ENCODE data around the gene SCFD2.
"Not testable (repeated sequence)": the region's sequence is repeated elsewhere in the genome, so short reads cannot be mapped to it uniquely, and the experiment has no call there.

The SCFD2 gene

DNA sequence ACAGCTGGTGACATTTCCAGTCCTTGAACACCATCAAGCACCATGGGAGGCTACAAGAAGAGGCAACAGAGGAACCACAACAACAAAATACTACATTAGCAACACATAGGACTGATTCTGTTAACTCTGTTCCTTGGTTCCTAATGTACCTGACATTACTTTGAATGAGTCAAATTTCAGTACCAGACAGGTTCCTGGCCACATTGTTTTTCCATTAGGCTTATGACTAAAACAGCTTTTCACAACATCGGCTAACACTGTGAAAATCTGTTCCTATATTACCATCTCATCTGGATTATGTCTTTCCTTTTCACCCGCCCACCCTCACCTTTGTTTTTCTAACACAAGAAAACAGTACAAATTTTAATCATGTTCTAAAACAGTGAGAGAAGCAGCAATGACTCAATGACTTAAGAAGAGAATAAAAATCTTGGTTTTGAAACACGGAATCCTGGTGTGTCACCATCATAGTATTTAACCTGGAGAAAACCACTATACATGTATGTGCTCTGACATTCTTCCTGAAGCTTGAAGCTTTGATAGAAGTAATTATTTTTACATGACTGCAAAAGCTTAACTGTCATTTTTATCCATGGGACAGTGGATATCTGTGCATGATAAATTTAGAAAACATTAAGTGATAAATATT, 143.9 kb downstream of the SCFD2 start:
- no peak for TF ChIP-seq ZNF274 (IDR thresholded peaks at IDR 0.05; ENCODE audit: low read depth, low read length)
- TF ChIP-seq YY1 (IDR thresholded peaks at IDR 0.05; ENCODE audit: insufficient read depth, insufficient read length): no peak
- no peak for TF ChIP-seq SUZ12 (IDR thresholded peaks at IDR 0.05; ENCODE audit: extremely low read depth, insufficient read depth, insufficient read length)
- no peaks in the 10 kb centered on the region for H3K9me3 ChIP-seq (ENCODE audit: insufficient read depth, low read length)
- DNase-seq (ENCODE audit: low read depth, low spot score): no peak
- H3K4me3 ChIP-seq (ENCODE audit: insufficient read length, low read depth): no peak overlapping the region
- H3K4me1 ChIP-seq (ENCODE audit: insufficient read depth, insufficient read length): no peaks in the 10 kb centered on the region
- H3K36me3 ChIP-seq (ENCODE audit: insufficient read depth, insufficient read length, low read length): no peaks in the 10 kb centered on the region
- no peak overlapping the region for H3K9ac ChIP-seq (ENCODE audit: insufficient read length, low read depth)
- no peaks in the 10 kb centered on the region for H3K27me3 ChIP-seq (ENCODE audit: insufficient read depth, insufficient read length)

DNA sequence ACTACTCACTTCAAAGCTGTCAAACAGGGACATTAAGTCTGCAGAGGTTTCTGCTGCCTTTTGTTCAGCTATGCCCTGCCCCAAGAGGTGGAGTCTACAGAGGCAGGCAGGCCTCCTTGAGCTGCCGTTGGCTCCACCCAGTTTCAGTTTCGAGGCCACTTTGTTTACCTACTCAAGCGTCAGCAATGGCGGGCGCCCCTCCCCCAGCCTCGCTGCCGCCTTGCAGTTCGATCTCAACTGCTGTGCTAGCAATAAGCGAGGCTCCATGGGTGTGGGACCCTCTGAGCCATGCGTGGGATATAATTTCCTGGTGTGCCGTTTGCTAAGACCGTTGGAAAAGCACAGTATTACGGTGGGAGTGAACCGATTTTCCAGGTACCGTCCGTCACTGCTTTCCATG, 146.7 kb downstream of the SCFD2 start:
- not testable (repeated sequence) for H3K9ac ChIP-seq (ENCODE audit: insufficient read length, low read depth); H3K4me3 ChIP-seq (ENCODE audit: insufficient read length, low read depth); H3K36me3 ChIP-seq (ENCODE audit: insufficient read depth, insufficient read length, low read length); H3K9me3 ChIP-seq (ENCODE audit: insufficient read depth, low read length); DNase-seq (ENCODE audit: low read depth, low spot score); H3K4me1 ChIP-seq (ENCODE audit: insufficient read depth, insufficient read length); H3K27me3 ChIP-seq (ENCODE audit: insufficient read depth, insufficient read length)

DNA sequence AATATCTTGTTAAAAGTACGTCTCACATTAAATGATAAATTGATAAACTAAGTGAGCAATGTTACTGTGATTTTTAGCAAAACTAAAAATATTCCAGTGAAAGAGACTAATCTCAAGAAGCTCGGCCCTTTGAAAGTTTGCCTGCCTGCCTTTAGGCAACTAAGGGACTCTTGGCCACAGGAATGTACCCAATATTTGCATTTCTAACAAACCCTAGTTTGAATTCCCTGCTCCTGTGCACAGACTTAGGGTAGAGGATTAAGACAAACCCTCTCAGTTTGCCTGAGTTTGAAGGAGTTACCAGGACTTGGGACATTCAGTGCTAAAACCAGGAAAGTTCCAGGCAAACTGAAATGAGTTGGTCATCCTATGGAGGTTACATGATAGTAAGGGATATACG, 157.1 kb downstream of the SCFD2 start:
- DNase-seq (ENCODE audit: low read depth, low spot score): peak; percentile 23

DNA sequence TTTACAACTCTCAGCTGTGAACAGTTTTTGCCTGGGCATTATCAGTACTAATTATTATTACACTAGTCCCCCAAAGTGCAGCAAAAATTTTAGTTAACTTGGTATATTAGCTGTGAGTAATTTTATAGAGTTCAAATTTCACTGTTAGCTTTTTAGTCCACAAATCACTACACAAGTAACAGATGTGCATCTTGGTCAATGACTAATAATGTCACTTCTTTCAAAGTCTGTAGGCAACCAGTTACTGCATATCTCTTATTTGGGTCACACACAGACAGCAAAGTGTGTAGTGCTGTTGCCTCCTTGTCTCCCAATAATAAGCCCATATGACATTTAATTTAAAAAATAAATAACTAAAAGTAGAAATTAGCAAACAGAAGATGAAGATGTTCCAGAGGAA, 159.9 kb downstream of the SCFD2 start:
- H3K27me3 ChIP-seq (ENCODE audit: insufficient read depth, insufficient read length): no peaks in the 10 kb centered on the region
- H3K9me3 ChIP-seq (ENCODE audit: insufficient read depth, low read length): no peaks in the 10 kb centered on the region
- H3K4me1 ChIP-seq (ENCODE audit: insufficient read depth, insufficient read length): no peaks in the 10 kb centered on the region
- no peak for DNase-seq (ENCODE audit: low read depth, low spot score)
- no peaks in the 10 kb centered on the region for H3K36me3 ChIP-seq (ENCODE audit: insufficient read depth, insufficient read length, low read length)
- H3K4me3 ChIP-seq (ENCODE audit: insufficient read length, low read depth): no peak overlapping the region
- TF ChIP-seq YY1 (IDR thresholded peaks at IDR 0.05; ENCODE audit: insufficient read depth, insufficient read length) (no peak), ZNF274 (IDR thresholded peaks at IDR 0.05; ENCODE audit: low read depth, low read length) (no peak), SUZ12 (IDR thresholded peaks at IDR 0.05; ENCODE audit: extremely low read depth, insufficient read depth, insufficient read length) (no peak)
- no peak overlapping the region for H3K9ac ChIP-seq (ENCODE audit: insufficient read length, low read depth)

More for the DNA sequence above, 157.1 kb downstream of the SCFD2 start:
- H3K4me1 ChIP-seq (ENCODE audit: insufficient read depth, insufficient read length): no peaks in the 10 kb centered on the region
- H3K9me3 ChIP-seq (ENCODE audit: insufficient read depth, low read length): no peaks in the 10 kb centered on the region
- no peaks in the 10 kb centered on the region for H3K27me3 ChIP-seq (ENCODE audit: insufficient read depth, insufficient read length)
- no peaks in the 10 kb centered on the region for H3K36me3 ChIP-seq (ENCODE audit: insufficient read depth, insufficient read length, low read length)
- H3K4me3 ChIP-seq (ENCODE audit: insufficient read length, low read depth): no peak overlapping the region
- no peak for TF ChIP-seq SUZ12 (IDR thresholded peaks at IDR 0.05; ENCODE audit: extremely low read depth, insufficient read depth, insufficient read length)
- TF ChIP-seq YY1 (IDR thresholded peaks at IDR 0.05; ENCODE audit: insufficient read depth, insufficient read length): no peak
- no peak for TF ChIP-seq ZNF274 (IDR thresholded peaks at IDR 0.05; ENCODE audit: low read depth, low read length)
- no peak overlapping the region for H3K9ac ChIP-seq (ENCODE audit: insufficient read length, low read depth)

DNA sequence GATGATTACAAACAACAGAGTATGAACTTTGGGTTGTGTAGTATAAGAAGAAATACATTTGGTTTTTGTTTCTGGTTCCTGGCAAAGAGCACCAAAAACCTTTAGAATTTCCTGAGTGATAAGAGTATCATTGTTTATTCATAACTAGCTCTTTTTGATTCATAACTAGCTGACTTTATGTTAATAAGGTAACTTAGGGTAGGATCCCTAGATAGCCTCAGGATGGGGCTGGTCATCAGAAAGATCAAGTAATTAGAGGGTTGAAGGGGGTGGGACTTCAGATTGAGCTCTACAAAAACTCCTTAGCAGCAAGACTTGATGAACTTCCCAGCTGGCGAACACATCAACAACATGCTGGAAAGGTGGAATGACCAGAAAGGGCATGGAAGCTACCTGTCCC, 166.5 kb downstream of the SCFD2 start:
- Histone ChIP-seq H3K9me3 (ENCODE audit: insufficient read depth, low read length) (no peaks in the 10 kb centered on the region), H3K4me1 (ENCODE audit: insufficient read depth, insufficient read length) (no peaks in the 10 kb centered on the region), H3K36me3 (ENCODE audit: insufficient read depth, insufficient read length, low read length) (no peaks in the 10 kb centered on the region), H3K27me3 (ENCODE audit: insufficient read depth, insufficient read length) (no peaks in the 10 kb centered on the region), H3K9ac (ENCODE audit: insufficient read length, low read depth) (no peak overlapping the region), H3K4me3 (ENCODE audit: insufficient read length, low read depth) (no peak overlapping the region)
- no peak for TF ChIP-seq ZNF274 (IDR thresholded peaks at IDR 0.05; ENCODE audit: low read depth, low read length)
- TF ChIP-seq YY1 (IDR thresholded peaks at IDR 0.05; ENCODE audit: insufficient read depth, insufficient read length): no peak
- TF ChIP-seq SUZ12 (IDR thresholded peaks at IDR 0.05; ENCODE audit: extremely low read depth, insufficient read depth, insufficient read length): no peak
- DNase-seq (ENCODE audit: low read depth, low spot score): no peak

- H3K9me3 ChIP-seq (ENCODE audit: insufficient read depth, low read length): no peaks in the 10 kb centered on the region
- no peak overlapping the region for H3K9ac ChIP-seq (ENCODE audit: insufficient read length, low read depth)
- no peak overlapping the region for H3K4me3 ChIP-seq (ENCODE audit: insufficient read length, low read depth)
- TF ChIP-seq SUZ12 (IDR thresholded peaks at IDR 0.05; ENCODE audit: extremely low read depth, insufficient read depth, insufficient read length): no peak
- no peak for TF ChIP-seq YY1 (IDR thresholded peaks at IDR 0.05; ENCODE audit: insufficient read depth, insufficient read length)
- TF ChIP-seq ZNF274 (IDR thresholded peaks at IDR 0.05; ENCODE audit: low read depth, low read length): no peak
- no peaks in the 10 kb centered on the region for H3K4me1 ChIP-seq (ENCODE audit: insufficient read depth, insufficient read length)
- no peaks in the 10 kb centered on the region for H3K27me3 ChIP-seq (ENCODE audit: insufficient read depth, insufficient read length)
- DNase-seq (ENCODE audit: low read depth, low spot score): no peak
- H3K36me3 ChIP-seq (ENCODE audit: insufficient read depth, insufficient read length, low read length): no peaks in the 10 kb centered on the region
Observed at GRCh38 chr4:53197772-53198142, 168.1 kb downstream of the SCFD2 start.

DNA sequence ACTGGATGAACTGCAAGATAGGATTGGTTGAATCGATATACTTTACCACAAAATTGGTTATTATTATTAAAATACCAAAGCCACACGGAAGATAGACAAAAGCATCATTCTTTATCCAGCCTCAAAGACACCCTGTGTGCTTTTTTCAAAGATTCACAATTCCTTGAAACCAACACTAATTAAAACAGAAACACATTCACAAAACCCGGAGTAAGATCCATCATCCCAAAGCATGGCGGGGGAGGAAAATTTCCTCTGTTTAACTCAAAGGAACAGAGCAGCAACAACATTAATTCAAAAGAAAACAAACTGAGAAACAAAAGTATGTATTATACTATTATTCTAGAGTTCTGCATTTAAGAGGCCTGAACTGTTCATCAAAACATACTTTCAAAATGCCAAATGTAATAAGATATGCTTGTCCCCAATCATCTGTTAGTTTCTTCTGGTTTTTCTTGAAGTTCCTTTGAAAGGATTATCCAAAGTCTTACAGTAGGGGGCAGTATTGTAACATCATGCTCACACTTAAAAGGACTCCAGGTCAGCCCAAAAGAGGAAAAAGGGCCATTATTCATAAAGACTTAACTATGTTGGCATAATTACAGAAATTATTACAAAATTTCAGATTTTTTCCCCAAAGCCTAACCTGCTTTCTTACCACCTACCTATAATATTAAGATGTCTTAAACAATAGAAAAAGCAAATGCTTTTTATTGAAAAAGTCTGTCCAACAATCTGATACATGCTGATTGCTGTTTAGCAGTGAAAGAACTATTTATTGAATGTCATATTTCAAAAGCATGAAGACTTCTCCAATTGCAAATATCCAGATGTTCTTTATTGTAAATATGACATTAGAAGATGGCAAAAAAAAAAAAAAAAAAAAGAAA, 168.7 kb downstream of the SCFD2 start:
- TF ChIP-seq ZNF274 (IDR thresholded peaks at IDR 0.05; ENCODE audit: low read depth, low read length) (no peak), YY1 (IDR thresholded peaks at IDR 0.05; ENCODE audit: insufficient read depth, insufficient read length) (no peak), SUZ12 (IDR thresholded peaks at IDR 0.05; ENCODE audit: extremely low read depth, insufficient read depth, insufficient read length) (no peak)
- Histone ChIP-seq H3K4me3 (ENCODE audit: insufficient read length, low read depth) (no peak overlapping the region), H3K9ac (ENCODE audit: insufficient read length, low read depth) (no peak overlapping the region), H3K36me3 (ENCODE audit: insufficient read depth, insufficient read length, low read length) (no peaks in the 10 kb centered on the region), H3K9me3 (ENCODE audit: insufficient read depth, low read length) (no peaks in the 10 kb centered on the region), H3K4me1 (ENCODE audit: insufficient read depth, insufficient read length) (no peaks in the 10 kb centered on the region), H3K27me3 (ENCODE audit: insufficient read depth, insufficient read length) (no peaks in the 10 kb centered on the region)
- DNase-seq (ENCODE audit: low read depth, low spot score): peak; percentile 49
